HepG2 (cell line): ENCODE results near the gene TMEM267. TPM values are rescaled to one million over a fixed set of nuclear protein-coding genes. Genes with fewer than 3 reads are reported as not detected.

Experiments used
- AHDC1 ChIP-seq: sonication (generic); formaldehyde crosslinking; IDR thresholded peaks from 2 replicates; pipeline ENCODE4 v1.5.1; 2020; ENCODE audit warnings: mild to moderate bottlenecking, missing genetic modification reagents, borderline replicate concordance
- ARNT2 ChIP-seq: sonication (generic); formaldehyde crosslinking; IDR thresholded peaks from 2 replicates; pipeline ENCODE4 v1.8.0; 2022; ENCODE audit warnings: mild to moderate bottlenecking, low read depth, missing genetic modification reagents, moderate library complexity
- CCAR2 ChIP-seq: fragments of 200-400 bp; formaldehyde crosslinking; optimal IDR thresholded peaks from 2 replicates; pipeline ENCODE3; 2018; ENCODE audit warnings: low read depth, mild to moderate bottlenecking, low read length, moderate library complexity
- CCDC6 ChIP-seq: sonication (generic); formaldehyde crosslinking; IDR thresholded peaks from 2 replicates; pipeline ENCODE4 v1.8.1; 2022; ENCODE audit warnings: mild to moderate bottlenecking, missing genetic modification reagents, moderate library complexity
- HES4 ChIP-seq: sonication (generic); formaldehyde crosslinking; IDR thresholded peaks from 2 replicates; pipeline ENCODE4 v1.9.0; 2021; ENCODE audit warnings: mild to moderate bottlenecking, missing genetic modification reagents, borderline replicate concordance
- HMGA1 ChIP-seq: sonication (generic); formaldehyde crosslinking; conservative IDR thresholded peaks from 2 replicates; pipeline ENCODE4 v1.4.0; 2020; ENCODE audit warnings: missing genetic modification reagents
- HNRNPK ChIP-seq: fragments of 200-400 bp; formaldehyde crosslinking; IDR thresholded peaks from 2 replicates; pipeline ENCODE4 v1.6.1; 2018; ENCODE audit warnings: low read length, low read depth, moderate library complexity, mild to moderate bottlenecking; ENCODE audit not compliant: poor library complexity, severe bottlenecking
- IKZF4 ChIP-seq: sonication (generic); formaldehyde crosslinking; IDR thresholded peaks from 2 replicates; pipeline ENCODE4 v1.5.1; 2020; ENCODE audit warnings: borderline replicate concordance, mild to moderate bottlenecking, low read depth, missing genetic modification reagents; ENCODE audit errors: not compliant biosample characterization
- JUND ChIP-seq: sonication (generic); formaldehyde crosslinking; IDR thresholded peaks from 2 replicates; pipeline ENCODE4 v1.8.0; 2022; ENCODE audit warnings: mild to moderate bottlenecking, missing genetic modification reagents
- MAFG ChIP-seq: sonication (generic); formaldehyde crosslinking; IDR thresholded peaks from 2 replicates; pipeline ENCODE4 v1.5.1; 2020; ENCODE audit warnings: mild to moderate bottlenecking, missing genetic modification reagents
- MED1 ChIP-seq: sonication (generic); formaldehyde crosslinking; IDR thresholded peaks from 2 replicates; pipeline ENCODE4 v1.4.0; 2020; ENCODE audit warnings: missing genetic modification reagents
- PHF8 ChIP-seq: sonication (generic); formaldehyde crosslinking; IDR thresholded peaks from 2 replicates; pipeline ENCODE4 v1.5.0; 2020; ENCODE audit warnings: missing genetic modification reagents
- RAD51 ChIP-seq: fragments of 450-650 bp; IDR thresholded peaks from 2 replicates; pipeline ENCODE4 v1.6.1; 2016; ENCODE audit warnings: borderline replicate concordance
- RARG ChIP-seq: sonication (generic); formaldehyde crosslinking; IDR thresholded peaks from 2 replicates; pipeline ENCODE4 v1.4.0; 2020; ENCODE audit warnings: low read depth, mild to moderate bottlenecking, missing genetic modification reagents
- SIX4 ChIP-seq: sonication (generic); formaldehyde crosslinking; IDR thresholded peaks from 2 replicates; pipeline ENCODE4 v1.4.0; 2020; ENCODE audit warnings: missing genetic modification reagents
- SMC3 ChIP-seq: IDR thresholded peaks from 2 replicates; pipeline ENCODE4 v1.6.1; 2011; ENCODE audit warnings: low read length, improper control_type of control experiment
- SRSF1 ChIP-seq: fragments of 200-400 bp; formaldehyde crosslinking; optimal IDR thresholded peaks from 2 replicates; pipeline ENCODE3; 2017; ENCODE audit warnings: mild to moderate bottlenecking, low read depth, low read length, moderate library complexity
- ZFP41 ChIP-seq: sonication (generic); formaldehyde crosslinking; IDR thresholded peaks from 2 replicates; pipeline ENCODE4 v1.4.0; 2020; ENCODE audit warnings: mild to moderate bottlenecking, missing genetic modification reagents, borderline replicate concordance
- ZMYM4 ChIP-seq: sonication (generic); formaldehyde crosslinking; IDR thresholded peaks from 2 replicates; pipeline ENCODE4 v1.8.1; 2023; ENCODE audit warnings: mild to moderate bottlenecking, missing genetic modification reagents
- ZNF124 ChIP-seq: sonication (generic); formaldehyde crosslinking; IDR thresholded peaks from 2 replicates; pipeline ENCODE4 v1.4.0; 2020; ENCODE audit warnings: missing genetic modification reagents
- ZNF296 ChIP-seq: sonication (generic); formaldehyde crosslinking; conservative IDR thresholded peaks from 2 replicates; pipeline ENCODE4 v1.5.0; 2020; ENCODE audit warnings: mild to moderate bottlenecking, missing genetic modification reagents
- ZNF460 ChIP-seq: sonication (generic); formaldehyde crosslinking; IDR thresholded peaks from 2 replicates; pipeline ENCODE4 v1.5.1; 2020; ENCODE audit warnings: missing genetic modification reagents, mild to moderate bottlenecking, borderline replicate concordance
- ZNF800 ChIP-seq: sonication (generic); formaldehyde crosslinking; IDR thresholded peaks from 2 replicates; pipeline ENCODE4 v1.4.0; 2020; ENCODE audit warnings: missing genetic modification reagents
- ZSCAN12 ChIP-seq: sonication (generic); formaldehyde crosslinking; IDR thresholded peaks from 2 replicates; pipeline ENCODE4 v1.9.0; 2021; ENCODE audit warnings: mild to moderate bottlenecking, missing genetic modification reagents
- polyA plus RNA-seq, 8 experiments: library from polyadenylated mRNA; depleted of rRNA in 3 of 8; stranded (reverse) in 7 of 8; unstranded in 1 of 8; fragments of >200 nt; fragmentation: Illumina TruSeq in 4 of 8; extraction: Trizol in 4 of 8; gene quantifications; 2 replicates each; pipeline versions ENCODE4 v1.2.1 to v1.2.3, GENCODE V29; 2011 to 2016; ENCODE audit warnings: low read depth in 4 of 8, missing spikeins in 1 of 8, mixed read lengths in 1 of 8; ENCODE audit not compliant: insufficient read depth in 1 of 8
- total RNA-seq, 5 experiments: library from RNA; depleted of rRNA; stranded (reverse); fragments of >200 nt; fragmentation: Illumina TruSeq; extraction: Trizol; gene quantifications; 2 replicates each; pipeline ENCODE4 v1.2.3, GENCODE V29; 2016; ENCODE audit warnings: low read depth in 1 of 5

TMEM267 gene
- total and polyA plus RNA-seq, 2 of the 13 experiments (the other 11 are each of a cell fraction or from before 2014, with no cell fraction given), result 8.9 to 12.6 TPM

GRCh38 chr5:43484106-43484849 lies 613 bp upstream of the TMEM267 start (continued):
- TF ChIP-seq MED1 (no peak), ZFP41 (CRISPR knock-in tag) (no peak), ARNT2 (CRISPR knock-in tag) (no peak), IKZF4 (no peak), RARG (no peak), AHDC1 (CRISPR knock-in tag) (no peak), CCDC6 (CRISPR knock-in tag) (no peak; the same call in 1 of the 2 replicates), CCAR2 (no peak), RAD51 (no peak), ZSCAN12 (no peak), ZNF296 (CRISPR knock-in tag) (no peak), ZNF460 (CRISPR knock-in tag) (no peak), SIX4 (no peak), PHF8 (peak; percentile 46), HNRNPK (no peak), ZMYM4 (CRISPR knock-in tag) (0 out of 2 replicates have a peak, but pooled peaks have one; percentile 33), HES4 (CRISPR knock-in tag) (no peak), JUND (CRISPR knock-in tag) (no peak), SRSF1 (no peak), HMGA1 (CRISPR knock-in tag) (no peak), MAFG (CRISPR knock-in tag) (no peak; the same call in 1 of the 2 replicates), ZNF124 (no peak), ZNF800 (CRISPR knock-in tag) (no peak), SMC3 (peak; percentile 23; the same call in 1 of the 2 replicates)
